Adrenal gland (tissue), 12 donors: ENCODE data around the gene THTPA. TPM values are rescaled to one million over a fixed set of nuclear protein-coding genes. Genes with fewer than 3 reads are reported as not detected.
"Not testable (repeated sequence)": the region's sequence is repeated elsewhere in the genome, so short reads cannot be mapped to it uniquely, and the experiment has no call there.

Experiments used
- DNase-seq, 7 donors: peaks; one replicate each; pipeline ENCODE4 v3.0.0-alpha.2; 2019 to 2020
- H3K27ac ChIP-seq, 5 donors: fragments of 200-600 bp; sonication (generic) in 4 of 5; 1 replicate in 3 of 5; 2 replicates in 2 of 5; pipeline versions ENCODE4 v1.5.1 to v1.8.0; 2016 to 2020; ENCODE audit warnings: mild to moderate bottlenecking in 1 of 5
- H3K27me3 ChIP-seq: fragments of 200-600 bp; 2 replicates; pipeline ENCODE4 v1.8.0; 2021
- H3K36me3 ChIP-seq, 2 donors: fragments of 200-600 bp; replicated peaks in 1 of 2; 1 replicate in 1 of 2; 2 replicates in 1 of 2; pipeline versions ENCODE4 v1.5.1 to v1.8.0; 2018 to 2022
- H3K4me1 ChIP-seq, 2 donors: fragments of 200-600 bp; replicated peaks in 1 of 2; 1 replicate in 1 of 2; 2 replicates in 1 of 2; pipeline versions ENCODE4 v1.5.1 to v1.8.0; 2018 to 2021
- H3K4me3 ChIP-seq, 4 donors: fragments of 200-600 bp; sonication (generic) in 3 of 4; one replicate each; pipeline ENCODE4 v1.5.1; 2016 to 2018
- H3K9me3 ChIP-seq, 3 donors: fragments of 200-600 bp; sonication (generic) in 1 of 3; replicated peaks in 1 of 3; 1 replicate in 2 of 3; 2 replicates in 1 of 3; pipeline versions ENCODE4 v1.5.1 to v1.8.0; 2016 to 2021
- CTCF ChIP-seq, 6 experiments: fragments of 450-650 bp in 4 of 6; fragments of 200-600 bp in 2 of 6; sonication (generic) in 1 of 6; IDR thresholded peaks; 1 replicate in 5 of 6; 2 replicates in 1 of 6; pipeline versions ENCODE4 v1.5.1 to v1.8.0; 2016 to 2021; ENCODE audit warnings: antibody characterized with exemption in 6 of 6, mild to moderate bottlenecking in 2 of 6, moderate library complexity in 1 of 6
- POLR2A ChIP-seq, 2 donors: fragments of 450-650 bp; IDR thresholded peaks; one replicate each; pipeline ENCODE4 v1.6.1; 2017; ENCODE audit warnings: antibody characterized with exemption in 2 of 2, mild to moderate bottlenecking in 2 of 2, moderate library complexity in 1 of 2
- WGBS, 4 donors: extraction: QIAGEN DNeasy Blood & Tissue Kit in 2 of 4; methylation state at CpG; one replicate each; pipeline versions ENCODE4 v1.1.5 to v1.1.7; 2013 to 2017; 5-methylcytosine and 5-hydroxymethylcytosine counted together
- intact Hi-C, 2 donors: fragments of 100-400 bp; cut with DNase I; formaldehyde crosslinking; loops; one replicate each; pipeline versions ENCODE4 v1.14.1 to v1.15.0; 2022 to 2023
- polyA plus RNA-seq, 3 donors: library from polyadenylated mRNA; stranded (reverse); fragments of 200-250 nt in 2 of 3; fragments of 350-450 nt in 1 of 3; fragmentation: Illumina TruSeq in 1 of 3; extraction: RNeasy Lipid Tissue Mini Kit (QIAGEN cat#74804) in 1 of 3; gene quantifications; one replicate each; pipeline ENCODE4 v1.2.3, GENCODE V29; 2013 to 2014
- total RNA-seq, 9 donors: library from RNA; depleted of rRNA in 4 of 9; stranded (reverse); fragments of >200 nt in 4 of 9; fragments of 120-200 nt in 1 of 9; fragmentation: NEBNext Ultra II Directional in 1 of 9; extraction: Animal tissue kit (Norgen Biotek cat#: 25700) in 1 of 9; gene quantifications; one replicate each; pipeline versions ENCODE4 v1.1.0 to v1.2.4, GENCODE V29; 2013 to 2023
- donor health status: healthy with polysubstance abuse.
- donor health status: Bipolar disorder and iron deficiency.
- donor health status: DM: yes; HTN: yes; CAD: no.
- donor health status: DM: no; HTN: no; CAD: no.
- donor health status: DM: no; HTN: no; CAD: no.
- donor health status: DM: yes; HTN: yes; CAD: no.

THTPA gene
- total and polyA plus RNA-seq, 12 donors = 11.2 to 41.7 (median 27.2) TPM

- Histone ChIP-seq H3K9me3 (no peaks in the 10 kb centered on the region), H3K27ac (peak overlapping the region in 1 of 5 donors; percentile 70), H3K27me3 (no peaks in the 10 kb centered on the region), H3K36me3 (no peaks in the 10 kb centered on the region), H3K4me1 (peaks cover 0 to 5% of the 10 kb centered on the region in 2 donors), H3K4me3 (no peak overlapping the region)
- intact Hi-C loops = no loop called here
- TF ChIP-seq CTCF (IDR thresholded peaks at IDR 0.05) (no peak), POLR2A (IDR thresholded peaks at IDR 0.05) (no peak)
- DNase-seq = peak in 1 of 7 donors; percentile 35
- 82 to 97% (median 84%) methylated on average over 2 of the region's 2 CpGs for WGBS, 4 donors
Observed at GRCh38 chr14:23589606-23590005, 33.5 kb downstream of the THTPA start.

- H3K27me3 ChIP-seq = no peaks in the 10 kb centered on the region
- DNase-seq = peak in 1 of 7 donors; percentile 28
- 80 to 91% (median 86%) methylated on average over 4 of the region's 4 CpGs for WGBS, 4 donors
- H3K36me3 ChIP-seq = no peaks in the 10 kb centered on the region
- H3K4me1 ChIP-seq = peaks cover 0 to 5% of the 10 kb centered on the region in 2 donors
- no peaks in the 10 kb centered on the region for H3K9me3 ChIP-seq
- TF ChIP-seq POLR2A (IDR thresholded peaks at IDR 0.05) = no peak
- TF ChIP-seq CTCF (IDR thresholded peaks at IDR 0.05) = no peak
- no peak overlapping the region for H3K27ac ChIP-seq
- H3K4me3 ChIP-seq = no peak overlapping the region
- intact Hi-C loops = no loop called here
Observed at GRCh38 chr14:23590198-23590597, 34.1 kb downstream of the THTPA start.

GRCh38 chr14:23594191-23594590, 38.1 kb downstream of the THTPA start:
- intact Hi-C loops, H3K4me1 ChIP-seq, H3K27me3 ChIP-seq, DNase-seq, H3K36me3 ChIP-seq, H3K4me3 ChIP-seq, H3K27ac ChIP-seq, H3K9me3 ChIP-seq: not testable (repeated sequence)
- WGBS, 4 donors = 84 to 92% (median 86%) methylated on average over 3 of the region's 3 CpGs

- H3K27ac ChIP-seq = no peak overlapping the region
- H3K36me3 ChIP-seq = no peaks in the 10 kb centered on the region
- H3K9me3 ChIP-seq = no peaks in the 10 kb centered on the region
- WGBS, 4 donors = 44 to 92% (median 81%) methylated on average over 1 to 2 of the region's 2 CpGs
- H3K27me3 ChIP-seq = no peaks in the 10 kb centered on the region
- intact Hi-C loops = no loop called here
- no peak for DNase-seq
- H3K4me3 ChIP-seq = no peak overlapping the region
- no peak for TF ChIP-seq POLR2A (IDR thresholded peaks at IDR 0.05)
- TF ChIP-seq CTCF (IDR thresholded peaks at IDR 0.05) = no peak
- peaks cover 0 to 12% of the 10 kb centered on the region in 2 donors for H3K4me1 ChIP-seq
Observed at GRCh38 chr14:23600322-23600707, 44.2 kb downstream of the THTPA start.

GRCh38 chr14:23600806-23601205, 44.7 kb downstream of the THTPA start:
- no peak for DNase-seq
- Histone ChIP-seq H3K4me1 (peaks cover 0 to 12% of the 10 kb centered on the region in 2 donors), H3K27ac (no peak overlapping the region), H3K36me3 (no peaks in the 10 kb centered on the region), H3K9me3 (no peaks in the 10 kb centered on the region), H3K27me3 (no peaks in the 10 kb centered on the region), H3K4me3 (no peak overlapping the region)
- 89 to 97% (median 95%) methylated on average over 1 of the region's 1 CpG for WGBS, 4 donors
- TF ChIP-seq CTCF (IDR thresholded peaks at IDR 0.05) (no peak), POLR2A (IDR thresholded peaks at IDR 0.05) (no peak)
- intact Hi-C loops = no loop called here
